ENCODE data around the gene MAP3K20. TPM values are rescaled to one million over a fixed set of nuclear protein-coding genes. Genes with fewer than 3 reads are reported as not detected.
"Not testable (repeated sequence)": the region's sequence is repeated elsewhere in the genome, so short reads cannot be mapped to it uniquely, and the experiment has no call there.

The MAP3K20 gene
- total RNA-seq, 1 donor = 136 TPM

DNA sequence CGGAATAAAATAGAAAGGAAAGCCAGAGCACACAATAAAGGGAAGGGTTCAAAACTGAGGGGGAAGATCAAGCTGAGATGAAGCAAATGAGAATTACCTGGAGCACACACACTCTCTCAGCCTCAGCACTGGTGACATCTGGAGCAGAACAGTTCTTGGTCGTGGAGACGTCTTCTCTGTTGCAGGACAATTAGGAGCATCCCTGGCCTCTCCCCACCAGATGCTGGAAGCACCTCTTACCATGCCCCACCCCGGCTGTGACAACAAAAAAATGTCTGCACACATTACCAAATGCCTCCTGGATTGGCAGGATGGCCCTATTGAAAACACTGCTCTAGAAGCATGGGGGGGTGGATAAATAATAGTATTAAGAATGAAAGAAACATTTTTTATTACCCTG is 43.6 kb upstream of the MAP3K20 start:
- no peak for DNase-seq (ENCODE audit: low read depth)

DNA sequence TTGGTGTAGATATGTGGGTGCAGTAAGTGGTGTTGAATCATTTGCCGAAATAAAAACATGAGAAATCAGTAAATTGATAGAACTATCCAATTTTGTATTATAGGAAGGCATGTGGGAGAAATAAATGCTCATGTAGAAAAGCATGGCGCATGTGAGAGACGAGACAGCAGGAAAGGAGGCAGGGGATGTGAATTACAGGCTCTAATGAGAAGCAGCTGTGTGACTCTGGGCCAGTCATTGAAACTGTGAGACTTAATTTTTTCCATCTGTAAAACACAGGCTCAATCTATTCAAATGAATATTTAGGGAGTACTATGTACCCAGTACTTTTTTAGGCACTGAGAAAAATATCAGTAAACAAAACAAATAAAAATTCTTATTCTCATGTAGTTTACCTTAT is 42.6 kb upstream of the MAP3K20 start:
- H3K4me3 ChIP-seq (ENCODE audit: low read depth, low read length) = no peak overlapping the region
- TF ChIP-seq, protein P1, sequence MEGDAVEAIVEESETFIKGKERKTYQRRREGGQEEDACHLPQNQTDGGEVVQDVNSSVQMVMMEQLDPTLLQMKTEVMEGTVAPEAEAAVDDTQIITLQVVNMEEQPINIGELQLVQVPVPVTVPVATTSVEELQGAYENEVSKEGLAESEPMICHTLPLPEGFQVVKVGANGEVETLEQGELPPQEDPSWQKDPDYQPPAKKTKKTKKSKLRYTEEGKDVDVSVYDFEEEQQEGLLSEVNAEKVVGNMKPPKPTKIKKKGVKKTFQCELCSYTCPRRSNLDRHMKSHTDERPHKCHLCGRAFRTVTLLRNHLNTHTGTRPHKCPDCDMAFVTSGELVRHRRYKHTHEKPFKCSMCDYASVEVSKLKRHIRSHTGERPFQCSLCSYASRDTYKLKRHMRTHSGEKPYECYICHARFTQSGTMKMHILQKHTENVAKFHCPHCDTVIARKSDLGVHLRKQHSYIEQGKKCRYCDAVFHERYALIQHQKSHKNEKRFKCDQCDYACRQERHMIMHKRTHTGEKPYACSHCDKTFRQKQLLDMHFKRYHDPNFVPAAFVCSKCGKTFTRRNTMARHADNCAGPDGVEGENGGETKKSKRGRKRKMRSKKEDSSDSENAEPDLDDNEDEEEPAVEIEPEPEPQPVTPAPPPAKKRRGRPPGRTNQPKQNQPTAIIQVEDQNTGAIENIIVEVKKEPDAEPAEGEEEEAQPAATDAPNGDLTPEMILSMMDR (IDR thresholded peaks at IDR 0.05; ENCODE audit: insufficient read depth, low read depth, low read length) = no peak
- no peak for DNase-seq (ENCODE audit: low read depth)

More for the DNA sequence above, 43.6 kb upstream of the MAP3K20 start:
- H3K4me3 ChIP-seq (ENCODE audit: low read depth, low read length) = no peak overlapping the region
- TF ChIP-seq, protein P1 (IDR thresholded peaks at IDR 0.05; ENCODE audit: insufficient read depth, low read depth, low read length) = no peak

DNA sequence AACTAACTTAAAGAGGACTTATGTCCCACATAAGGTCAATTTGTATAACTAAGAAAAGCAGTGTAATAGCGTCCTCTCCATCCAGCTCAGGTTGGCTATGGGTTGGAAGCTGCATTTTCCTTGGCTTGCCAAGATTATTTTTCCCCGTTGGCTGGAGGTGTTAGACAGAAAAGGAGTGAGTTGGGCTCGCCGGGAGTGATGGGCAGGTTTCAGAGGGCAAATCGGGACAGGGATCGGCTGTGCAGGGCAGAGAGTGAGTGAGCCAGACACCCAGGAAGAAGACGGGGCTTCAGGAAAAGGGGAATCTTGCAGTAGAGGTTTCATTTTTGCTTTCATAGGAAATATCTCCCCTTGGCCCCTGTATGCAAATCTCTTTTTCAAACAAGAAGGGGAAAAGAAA is 41.5 kb upstream of the MAP3K20 start:
- no peak overlapping the region for H3K4me3 ChIP-seq (ENCODE audit: low read depth, low read length)
- DNase-seq (ENCODE audit: low read depth) = no peak
- TF ChIP-seq, protein P1 (IDR thresholded peaks at IDR 0.05; ENCODE audit: insufficient read depth, low read depth, low read length) = no peak

DNA sequence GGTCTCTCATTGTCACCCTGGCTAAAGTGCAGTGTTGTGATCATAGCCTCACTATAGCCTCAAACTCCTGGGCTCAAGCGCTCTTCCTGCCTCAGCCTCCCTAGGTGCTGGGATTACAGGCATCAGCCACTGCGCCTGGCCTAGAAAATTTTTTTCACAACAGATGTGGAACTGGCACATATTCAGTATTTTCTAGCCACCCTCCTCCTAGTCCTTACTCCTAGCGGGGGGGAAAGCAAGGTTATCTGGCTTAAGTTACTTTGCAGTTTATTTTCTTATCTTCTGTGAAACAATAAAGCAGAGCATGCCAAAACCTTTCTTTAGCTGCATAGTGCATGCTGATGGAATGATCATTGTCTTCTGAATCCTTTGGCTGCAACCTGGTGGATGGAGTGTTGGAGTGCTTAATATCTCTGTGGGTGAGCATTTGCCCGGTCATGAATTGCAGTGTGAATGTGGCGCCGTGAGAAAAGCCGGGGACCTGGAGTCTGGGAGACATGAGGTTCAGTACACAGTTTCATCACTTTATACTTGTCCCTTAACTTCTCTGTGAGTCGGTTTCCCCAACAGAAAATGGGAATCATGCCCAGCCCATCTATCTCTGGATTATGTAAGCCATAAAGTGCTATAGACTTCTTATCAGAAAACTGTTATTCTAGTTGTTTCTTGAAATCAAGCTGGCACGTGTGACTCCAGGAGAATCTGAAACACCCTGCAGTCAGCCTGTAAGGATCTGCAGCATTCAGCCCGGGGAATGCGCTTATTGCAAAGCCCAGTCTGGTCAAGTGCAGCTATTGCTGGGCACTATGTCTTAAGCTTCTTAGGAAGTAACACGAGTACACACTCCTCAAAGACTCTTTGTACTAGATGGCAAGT is 38.2 kb upstream of the MAP3K20 start:
- H3K4me3 ChIP-seq (ENCODE audit: low read depth, low read length) = no peak overlapping the region
- TF ChIP-seq, protein P1 (IDR thresholded peaks at IDR 0.05; ENCODE audit: insufficient read depth, low read depth, low read length) = no peak
- peak; percentile 72 for DNase-seq (ENCODE audit: low read depth)

DNA sequence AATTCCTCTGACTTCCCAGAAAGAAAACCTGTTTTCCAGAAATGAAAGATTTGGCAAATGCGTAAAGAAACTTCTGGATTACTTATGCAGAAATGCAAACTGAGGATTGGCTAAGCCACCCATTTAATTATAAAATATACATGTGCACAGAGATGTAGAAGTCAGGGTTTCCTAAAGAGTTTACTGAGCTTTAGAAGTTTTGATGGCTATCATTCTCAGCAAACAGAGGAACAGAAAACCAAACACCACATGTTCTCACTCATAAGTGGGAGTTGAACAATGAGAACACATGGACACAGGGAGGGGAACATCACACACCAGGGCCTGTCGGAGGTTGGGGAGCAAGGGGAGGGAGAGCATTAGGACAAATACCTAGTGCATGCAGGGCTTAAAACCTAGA is 37.4 kb upstream of the MAP3K20 start:
- DNase-seq (ENCODE audit: low read depth); H3K4me3 ChIP-seq (ENCODE audit: low read depth, low read length): not testable (repeated sequence)

DNA sequence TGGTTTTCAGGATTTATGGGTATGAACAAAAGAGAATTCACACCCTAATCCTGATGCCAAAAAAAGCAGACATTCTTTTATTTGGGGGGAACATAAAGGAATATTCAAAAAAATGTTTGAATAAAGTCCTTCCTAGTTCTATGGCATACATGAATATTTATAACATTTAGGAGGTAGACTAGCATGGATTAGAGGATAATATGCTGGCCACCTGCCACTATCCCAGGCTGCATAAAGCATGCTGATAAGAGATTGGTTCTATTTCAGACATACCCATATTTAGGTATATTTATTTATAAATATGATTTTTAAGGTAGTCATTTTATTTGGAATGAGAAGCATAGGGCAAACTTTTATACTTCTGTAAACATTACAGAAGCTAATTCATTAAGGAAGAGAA is 34.9 kb upstream of the MAP3K20 start:
- no peak for DNase-seq (ENCODE audit: low read depth)
- TF ChIP-seq, protein P1 (IDR thresholded peaks at IDR 0.05; ENCODE audit: insufficient read depth, low read depth, low read length) = no peak
- no peak overlapping the region for H3K4me3 ChIP-seq (ENCODE audit: low read depth, low read length)

DNA sequence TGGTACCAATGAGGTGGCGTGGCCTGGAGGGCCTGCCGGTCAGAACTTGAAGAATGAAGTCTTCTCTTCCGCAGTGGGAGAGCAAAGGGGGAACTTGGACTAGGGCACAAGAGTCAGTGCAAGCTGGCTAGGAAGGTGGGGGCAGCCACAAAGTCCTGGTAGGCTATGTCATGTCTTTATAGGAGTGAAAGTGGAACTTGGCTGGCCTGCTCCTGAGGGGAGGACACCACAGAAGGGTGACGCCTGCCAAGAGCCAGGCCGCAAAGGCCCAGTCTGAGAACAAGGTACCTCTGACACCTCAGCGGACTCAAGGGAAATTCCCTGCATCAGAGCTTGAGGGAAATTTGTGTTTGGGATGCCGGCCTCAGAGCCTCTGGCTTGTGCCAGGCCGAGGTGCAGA is 32.2 kb upstream of the MAP3K20 start:
- TF ChIP-seq, protein P1 (IDR thresholded peaks at IDR 0.05; ENCODE audit: insufficient read depth, low read depth, low read length) = no peak
- H3K4me3 ChIP-seq (ENCODE audit: low read depth, low read length) = no peak overlapping the region
- DNase-seq (ENCODE audit: low read depth) = no peak
